ENCODE measurements around the gene CD86.

DNA sequence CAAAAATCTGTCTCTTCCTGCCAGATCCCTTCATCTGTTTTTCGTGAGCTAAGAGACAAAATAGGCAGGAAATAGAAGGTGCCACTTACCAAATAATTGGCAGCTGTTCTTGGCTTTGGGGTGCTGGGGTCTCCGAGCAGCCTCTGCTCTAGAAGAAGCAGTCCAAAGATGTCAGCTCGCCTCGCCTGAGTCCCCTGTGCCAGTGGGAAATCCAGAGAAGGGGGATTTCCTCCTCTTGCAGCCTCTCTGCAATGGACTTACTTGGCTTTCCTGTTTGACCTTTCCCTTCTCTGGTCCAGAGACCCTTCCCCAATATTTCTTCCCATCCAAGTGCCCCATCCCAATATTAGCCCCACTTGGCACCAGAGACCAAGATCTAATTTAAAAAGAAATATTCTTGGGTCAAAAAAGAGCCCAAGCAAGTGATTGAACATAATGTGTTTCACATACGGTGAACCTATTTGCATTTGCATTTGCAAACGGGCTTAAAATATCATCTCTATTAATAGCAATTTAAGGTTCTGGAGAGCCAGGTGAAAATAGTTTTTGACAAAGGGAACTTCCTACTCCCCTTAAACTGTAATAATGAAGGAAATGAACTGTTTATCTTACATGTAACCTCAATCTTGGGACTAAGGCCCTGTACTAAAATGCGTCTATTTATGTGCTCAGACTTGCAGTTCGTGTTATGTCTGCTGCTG is 23.2 kb downstream of the CD86 start:
- no peak for TF ChIP-seq ELF4 (IDR thresholded peaks at IDR 0.05)
- no peak for TF ChIP-seq SUZ12 (IDR thresholded peaks at IDR 0.05)
- no peak for TF ChIP-seq HDGF (IDR thresholded peaks at IDR 0.05; ENCODE audit: borderline replicate concordance)
- TF ChIP-seq ZNF384 (IDR thresholded peaks at IDR 0.05), result no peak
- no peak for TF ChIP-seq L3MBTL2 (conservative IDR thresholded peaks at IDR 0.05)

Measured in HEK293T (cell line).